K562 (cell line): ENCODE results near the gene ZBED4.

Experiments used
- NR1H2 ChIP-seq: sonication (generic); formaldehyde crosslinking; IDR thresholded peaks from 2 replicates; pipeline ENCODE4 v1.4.0; 2020; ENCODE audit warnings: mild to moderate bottlenecking, missing genetic modification reagents
- TRIM28 ChIP-seq: fragments of 450-650 bp; IDR thresholded peaks from 2 replicates; pipeline ENCODE4 v1.6.1; 2017
- ZC3H11A ChIP-seq: IDR thresholded peaks from 2 replicates; pipeline ENCODE4 v1.6.1; 2012; ENCODE audit warnings: low read depth, low read length, improper control_type of control experiment
- TF ChIP-seq, protein P1 (sequence below): IDR thresholded peaks from 2 replicates; pipeline ENCODE4 v1.6.1; 2011; ENCODE audit not compliant: insufficient read length; ENCODE audit errors: extremely low read depth

DNA sequence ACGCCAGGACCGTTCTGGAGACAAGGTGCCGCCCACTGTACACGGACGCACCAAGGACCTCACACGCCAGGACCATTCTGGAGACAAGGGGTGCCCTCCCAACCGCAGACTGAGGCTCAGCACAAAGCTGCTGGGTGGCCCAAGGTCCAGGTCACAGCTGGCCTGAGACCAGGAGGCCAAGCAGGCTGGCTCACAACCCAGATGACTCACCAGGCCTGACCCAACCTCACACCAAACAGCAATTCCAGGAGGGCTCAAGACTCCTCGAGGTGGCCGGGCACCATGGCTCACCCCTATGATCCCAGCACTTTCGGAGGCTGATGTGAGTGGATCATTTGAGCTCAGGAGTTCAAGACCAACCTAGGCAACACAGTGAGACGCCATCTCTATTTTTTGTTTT lies 40.8 kb upstream of the ZBED4 start:
- TF ChIP-seq NR1H2 (no peak), TRIM28 (no peak), ZC3H11A (no peak)
- TF ChIP-seq, protein P1, sequence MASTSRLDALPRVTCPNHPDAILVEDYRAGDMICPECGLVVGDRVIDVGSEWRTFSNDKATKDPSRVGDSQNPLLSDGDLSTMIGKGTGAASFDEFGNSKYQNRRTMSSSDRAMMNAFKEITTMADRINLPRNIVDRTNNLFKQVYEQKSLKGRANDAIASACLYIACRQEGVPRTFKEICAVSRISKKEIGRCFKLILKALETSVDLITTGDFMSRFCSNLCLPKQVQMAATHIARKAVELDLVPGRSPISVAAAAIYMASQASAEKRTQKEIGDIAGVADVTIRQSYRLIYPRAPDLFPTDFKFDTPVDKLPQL: no peak
